ENCODE results near the gene FAM184B.
A peak's percentile ranks its signal among the peaks of the same experiment; 100 is the strongest.

FAM184B gene

GRCh38 chr4:17781300-17782287, at the start of gene FAM184B:
TSS of gene FAM184B (minus strand) at chr4:17781621. CDS start at chr4:17781299, 322 bp downstream.
- DNase-seq (ENCODE audit: low spot score), result no peak

- DNase-seq (ENCODE audit: low spot score), result no peak
These were observed 42.6 kb upstream of the FAM184B start for GRCh38 chr4:17823871-17824669.

GRCh38 chr4:17817027-17817426, 35.6 kb upstream of the FAM184B start:
- peak; percentile 24 for DNase-seq (ENCODE audit: low spot score)

GRCh38 chr4:17816142-17816541, 34.7 kb upstream of the FAM184B start:
- DNase-seq (ENCODE audit: low spot score), result no peak

- peak; percentile 12 for DNase-seq (ENCODE audit: low spot score)
These were observed 32.7 kb upstream of the FAM184B start for GRCh38 chr4:17814140-17814539.

- no peak for DNase-seq (ENCODE audit: low spot score)
These were observed 31.4 kb upstream of the FAM184B start for GRCh38 chr4:17812801-17813200.

- DNase-seq (ENCODE audit: low spot score), result no peak
These were observed 30.7 kb upstream of the FAM184B start for GRCh38 chr4:17812125-17812524.

- DNase-seq (ENCODE audit: low spot score), result peak; percentile 11
These were observed 29.7 kb upstream of the FAM184B start for GRCh38 chr4:17811078-17811603.

GRCh38 chr4:17810260-17811077, 29.0 kb upstream of the FAM184B start, which contains the start of the genes DCAF16 and NCAPG:
TSS of gene DCAF16 (minus strand) at chr4:17810757. CDS start at chr4:17804141, 6,616 bp downstream.
TSS of gene NCAPG (plus strand) at chr4:17810979. CDS start at chr4:17811078, 99 bp downstream.
- DNase-seq (ENCODE audit: low spot score), result peak; percentile 96

GRCh38 chr4:17809667-17810066, 28.2 kb upstream of the FAM184B start:
- DNase-seq (ENCODE audit: low spot score), result no peak

- DNase-seq (ENCODE audit: low spot score), result no peak
These were observed 26.0 kb upstream of the FAM184B start for GRCh38 chr4:17807446-17807845.

- no peak for DNase-seq (ENCODE audit: low spot score)
These were observed 24.2 kb upstream of the FAM184B start for GRCh38 chr4:17805580-17806155.

GRCh38 chr4:17797808-17798207, 16.4 kb upstream of the FAM184B start:
- DNase-seq (ENCODE audit: low spot score), result no peak

GRCh38 chr4:17794730-17795129, 13.3 kb upstream of the FAM184B start:
- DNase-seq (ENCODE audit: low spot score), result no peak

- no peak for DNase-seq (ENCODE audit: low spot score)
These were observed 7.5 kb upstream of the FAM184B start for GRCh38 chr4:17788956-17789355.

- DNase-seq (ENCODE audit: low spot score), result peak; percentile 20
These were observed 5.9 kb upstream of the FAM184B start for GRCh38 chr4:17787315-17787714.

- no peak for DNase-seq (ENCODE audit: low spot score)
These were observed 5.1 kb upstream of the FAM184B start for GRCh38 chr4:17786567-17786966.

- no peak for DNase-seq (ENCODE audit: low spot score)
These were observed 4.4 kb upstream of the FAM184B start for GRCh38 chr4:17785858-17786257.

- DNase-seq (ENCODE audit: low spot score), result no peak
These were observed 721 bp downstream of the FAM184B start for GRCh38 chr4:17780501-17781299.

GRCh38 chr4:17778431-17778830, 3.0 kb downstream of the FAM184B start:
- no peak for DNase-seq (ENCODE audit: low spot score)

Measured in hepatic stellate cell (primary cell).